GM12801 (cell line): Measurements from ENCODE around the gene TMEM119.

Source experiments
- TF ChIP-seq, protein P1 (sequence below): IDR thresholded peaks from one replicate; pipeline ENCODE4 v1.5.1; 2011; ENCODE audit warnings: control low read depth; ENCODE audit not compliant: insufficient read length; ENCODE audit errors: extremely low read depth

TMEM119 gene

DNA sequence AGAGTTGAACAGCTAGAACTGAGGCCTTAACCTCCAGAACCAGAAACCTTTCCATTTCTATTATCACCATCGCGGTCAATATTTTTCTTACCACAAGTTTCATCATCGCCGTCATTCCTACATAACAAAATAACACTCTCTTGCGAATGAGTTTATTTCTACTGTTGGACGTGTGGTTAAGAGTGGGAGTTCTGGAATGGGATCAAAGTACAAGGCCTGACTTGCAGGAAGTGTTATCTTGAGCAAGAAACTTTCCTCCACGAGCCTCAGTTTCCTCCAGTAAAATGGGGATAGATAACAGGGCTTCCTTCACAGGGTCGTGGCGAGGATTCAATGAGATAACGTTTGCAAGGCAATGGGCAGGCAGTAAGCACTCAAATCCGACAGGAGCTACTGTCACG, 37.6 kb downstream of the TMEM119 start:
- TF ChIP-seq, protein P1, sequence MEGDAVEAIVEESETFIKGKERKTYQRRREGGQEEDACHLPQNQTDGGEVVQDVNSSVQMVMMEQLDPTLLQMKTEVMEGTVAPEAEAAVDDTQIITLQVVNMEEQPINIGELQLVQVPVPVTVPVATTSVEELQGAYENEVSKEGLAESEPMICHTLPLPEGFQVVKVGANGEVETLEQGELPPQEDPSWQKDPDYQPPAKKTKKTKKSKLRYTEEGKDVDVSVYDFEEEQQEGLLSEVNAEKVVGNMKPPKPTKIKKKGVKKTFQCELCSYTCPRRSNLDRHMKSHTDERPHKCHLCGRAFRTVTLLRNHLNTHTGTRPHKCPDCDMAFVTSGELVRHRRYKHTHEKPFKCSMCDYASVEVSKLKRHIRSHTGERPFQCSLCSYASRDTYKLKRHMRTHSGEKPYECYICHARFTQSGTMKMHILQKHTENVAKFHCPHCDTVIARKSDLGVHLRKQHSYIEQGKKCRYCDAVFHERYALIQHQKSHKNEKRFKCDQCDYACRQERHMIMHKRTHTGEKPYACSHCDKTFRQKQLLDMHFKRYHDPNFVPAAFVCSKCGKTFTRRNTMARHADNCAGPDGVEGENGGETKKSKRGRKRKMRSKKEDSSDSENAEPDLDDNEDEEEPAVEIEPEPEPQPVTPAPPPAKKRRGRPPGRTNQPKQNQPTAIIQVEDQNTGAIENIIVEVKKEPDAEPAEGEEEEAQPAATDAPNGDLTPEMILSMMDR = no peak

DNA sequence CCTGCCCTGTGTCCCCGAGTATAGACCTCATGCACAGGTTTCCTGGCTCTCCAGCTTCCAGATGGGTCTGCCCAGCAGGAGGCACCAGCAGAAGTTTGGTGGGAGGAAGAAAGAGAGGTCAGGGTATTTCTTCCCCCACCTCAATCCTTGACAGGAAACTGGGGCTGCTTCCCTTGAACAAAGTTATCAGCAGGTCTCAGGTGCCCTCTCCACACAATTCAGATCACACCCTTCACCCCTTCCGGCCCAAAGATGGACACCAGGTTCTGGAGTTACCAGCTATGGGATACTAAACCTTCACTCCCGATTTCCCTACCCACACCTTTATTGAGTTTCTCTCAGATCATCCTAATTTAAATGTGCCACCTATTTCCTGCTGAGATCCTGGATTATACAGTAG, 38.1 kb downstream of the TMEM119 start:
- TF ChIP-seq, protein P1 = no peak

DNA sequence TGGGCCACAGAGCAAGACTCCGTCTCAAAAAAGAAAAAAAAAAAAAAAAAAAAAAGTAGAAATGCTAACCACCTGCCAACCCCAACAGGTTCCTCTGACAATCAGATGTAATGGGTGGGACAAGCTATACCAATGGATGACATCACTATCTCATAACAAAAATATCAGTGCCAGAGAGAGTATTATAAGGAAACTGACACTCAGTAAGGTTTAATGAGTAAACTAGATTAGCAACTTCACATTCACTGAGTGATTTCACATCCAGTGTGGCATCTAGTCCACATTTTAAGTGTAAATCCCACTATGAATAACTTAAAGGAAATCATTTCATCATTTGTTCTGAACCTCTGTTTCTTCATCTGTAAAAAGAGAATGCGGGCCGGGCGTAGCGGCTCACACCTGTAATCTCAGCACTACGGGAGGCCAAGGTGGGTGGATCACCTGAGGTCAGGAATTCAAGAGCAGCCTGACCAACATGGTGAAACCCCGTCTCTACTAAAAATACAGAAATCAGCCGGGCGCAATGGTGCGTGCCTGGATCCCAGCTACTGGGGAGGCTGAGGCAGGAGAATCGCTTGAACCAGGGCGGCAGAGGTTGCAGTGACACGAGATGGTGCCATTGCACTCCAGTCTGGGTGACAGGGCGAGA, 38.8 kb downstream of the TMEM119 start:
- TF ChIP-seq, protein P1 = no peak

DNA sequence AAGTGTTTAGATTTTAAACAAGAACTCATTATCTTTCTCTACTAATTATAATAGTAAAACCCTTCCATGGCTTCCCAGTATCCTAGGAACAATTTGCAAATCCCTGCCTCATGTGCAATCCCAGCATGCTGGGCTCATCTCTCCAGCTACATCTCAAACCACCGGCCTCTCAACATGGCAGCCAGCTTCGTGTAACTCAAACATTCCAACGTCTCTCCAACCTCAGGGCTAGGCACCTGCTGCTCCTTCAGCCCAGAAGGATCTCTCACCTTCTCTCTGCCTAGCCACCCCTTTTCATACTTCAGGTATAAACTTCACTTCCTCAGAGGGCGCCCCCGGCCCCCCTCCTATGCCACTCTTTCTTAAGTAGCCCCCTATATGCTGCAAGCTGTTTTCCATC, 44.1 kb downstream of the TMEM119 start:
- TF ChIP-seq, protein P1 = no peak

DNA sequence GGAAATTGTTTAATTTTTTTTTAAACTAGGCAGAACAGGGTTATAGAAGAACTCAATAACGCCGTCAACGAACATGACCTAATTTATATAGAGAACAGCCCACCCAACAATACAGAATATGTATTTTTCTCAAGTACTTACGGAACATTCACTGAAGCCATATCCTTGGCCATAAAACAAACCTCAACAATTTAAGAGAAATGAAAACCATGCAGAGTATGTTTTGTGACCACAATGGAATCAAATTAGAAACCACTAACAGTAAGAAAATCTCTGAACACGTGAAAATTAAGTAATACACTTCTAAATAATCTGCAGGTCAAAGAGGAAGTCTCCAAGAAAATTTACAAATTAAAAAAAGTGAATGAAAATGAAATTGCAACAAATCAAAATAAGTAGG, 46.3 kb downstream of the TMEM119 start:
- TF ChIP-seq, protein P1 = no peak

DNA sequence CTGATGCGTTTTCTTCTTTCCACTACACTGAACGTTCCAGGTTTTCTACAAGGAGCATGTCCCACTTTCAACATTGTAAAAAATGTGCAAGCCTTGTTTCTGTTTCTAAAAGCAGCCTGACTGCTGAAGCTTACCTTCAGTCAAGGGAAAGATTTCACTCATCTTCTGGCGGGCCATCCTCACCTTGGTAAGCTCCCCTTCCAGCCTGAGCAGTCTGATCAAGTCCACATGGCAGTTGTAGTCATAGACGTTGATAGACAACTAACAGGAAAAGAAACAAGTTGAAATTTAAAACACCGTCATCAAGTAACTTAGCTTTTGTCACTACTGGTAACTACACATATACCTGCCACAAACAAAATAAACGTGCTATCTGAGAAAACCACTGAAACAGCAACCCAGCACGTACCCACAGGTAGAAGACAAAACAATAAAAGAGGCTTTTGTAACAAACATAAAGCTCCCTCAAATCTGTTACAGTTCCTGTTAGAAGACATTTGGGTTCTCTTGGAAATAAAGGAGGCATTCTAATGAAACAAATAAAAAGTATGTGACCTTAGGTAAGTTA, 48.8 kb downstream of the TMEM119 start:
- TF ChIP-seq, protein P1 = no peak

DNA sequence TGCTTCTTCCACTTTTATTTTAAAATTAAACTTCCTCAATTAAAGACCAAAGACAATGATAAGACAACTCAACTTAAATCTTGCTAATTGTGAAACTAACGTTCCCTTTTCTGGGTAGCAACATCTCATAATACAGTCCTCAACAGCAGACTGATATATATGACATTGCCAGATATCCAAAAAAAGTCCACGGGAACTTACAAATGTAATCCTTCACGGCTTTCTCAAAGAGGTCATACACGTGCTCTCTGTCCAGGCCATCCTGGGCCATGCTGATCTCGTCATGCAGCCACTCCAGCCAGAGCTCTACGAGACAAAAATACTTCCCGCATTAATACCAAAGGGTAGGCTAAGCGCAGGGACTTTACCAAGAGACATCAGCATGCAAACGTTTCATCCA, 50.2 kb downstream of the TMEM119 start:
- TF ChIP-seq, protein P1 = no peak
